ENCODE results near the gene PEX26. TPM values are rescaled to one million over a fixed set of nuclear protein-coding genes. Genes with fewer than 3 reads are reported as not detected.

PEX26 gene
- total and polyA plus RNA-seq, 9 of the 15 experiments (the other 6 are each of a cell fraction or from before 2014, with no cell fraction given) = 0.35 to 39.6 (median 17.4) TPM

- no TSS peak for BruUV-seq (replicated peaks)
- no peak overlapping the region for H2AFZ ChIP-seq (ENCODE audit: low read depth, low read length)
- H3K79me2 ChIP-seq (ENCODE audit: control insufficient read depth, insufficient read depth, low read length) = no peaks in the 10 kb centered on the region
- H3K4me1 ChIP-seq (replicated peaks in 1 of 2; ENCODE audit: control insufficient read depth in 2 of 2, insufficient read depth in 2 of 2, low read length in 2 of 2) = peaks cover 4 to 5% of the 10 kb centered on the region in 2 experiments; a peak in 2 of 5 replicates
- intact Hi-C loops (cut with micrococcal nuclease) (loop anchor here (10.0 kb wide), 1 partner anchor 294 kb away; the partner anchor contains the start of gene BID), in situ Hi-C loops (cut with MboI) (loop anchor here (5.0 kb wide), 1 partner anchor 327 kb away; no protein-coding TSS in a partner anchor)
- H3K4me3 ChIP-seq = no peak overlapping the region
- no peaks in the 10 kb centered on the region for H3K9me1 ChIP-seq (ENCODE audit: control insufficient read depth, insufficient read depth, low read length)
- ATAC-seq = no peak
- H3K9ac ChIP-seq (ENCODE audit: insufficient read depth in 1 of 2, low read depth in 2 of 2, low read length in 2 of 2) = no peak overlapping the region
- no peaks in the 10 kb centered on the region for H3K9me3 ChIP-seq (replicated peaks; ENCODE audit: control insufficient read depth, insufficient read depth, low read depth, low read length)
- ChIA-PET POLR2A (interaction anchor here (0.6 to 2.0 kb wide), 2 partner anchors 11 to 12 kb away, joined by 3 to 11 read pairs; no protein-coding TSS in a partner anchor), CTCF (ENCODE audit: low intra/inter-chr PET ratio) (no interaction called here)
- H4K20me1 ChIP-seq (replicated peaks; ENCODE audit: control insufficient read depth, insufficient read depth, low read length) = peaks cover 10% of the 10 kb centered on the region; the same call in 1 of the 2 replicates
- no peaks in the 10 kb centered on the region for H3K36me3 ChIP-seq (ENCODE audit: control insufficient read depth, insufficient read depth, low read length)
- FAIRE-seq = no peak
- H3K27me3 ChIP-seq (ENCODE audit: control insufficient read depth in 2 of 2, insufficient read depth in 2 of 2, low read length in 2 of 2) = peaks cover 48 to 56% of the 10 kb centered on the region in 2 experiments
- H3K4me2 ChIP-seq (ENCODE audit: insufficient read depth, low read length) = no peak overlapping the region
- no peak overlapping the region for H3K27ac ChIP-seq (ENCODE audit: extremely low read depth, low read depth, low read length)
- DNase-seq (ENCODE audit: extremely low read depth in 1 of 4, low spot score in 3 of 4) = no peak
- WGBS (ENCODE audit: insufficient coverage, low coverage, missing lambda C conversion rate) = 7% methylated on average over 2 of the region's 2 CpGs
- TF ChIP-seq ZNF583 (CRISPR knock-in tag; IDR thresholded peaks at IDR 0.05) (no peak), E2F8 (IDR thresholded peaks at IDR 0.05; ENCODE audit: low read depth, partially characterized antibody) (no peak), EHMT2 (IDR thresholded peaks at IDR 0.05) (no peak), ZNF282 (CRISPR knock-in tag; IDR thresholded peaks at IDR 0.05) (no peak), SNIP1 (IDR thresholded peaks at IDR 0.05; ENCODE audit: low read depth) (no peak), PPARD (CRISPR knock-in tag; IDR thresholded peaks at IDR 0.05) (no peak), SRSF3 (IDR thresholded peaks at IDR 0.05; ENCODE audit: insufficient read depth, low read length) (no peak), CHAMP1 (IDR thresholded peaks at IDR 0.05) (no peak), ZFP30 (CRISPR knock-in tag; IDR thresholded peaks at IDR 0.05; ENCODE audit: borderline replicate concordance) (no peak), SMARCE1 (IDR thresholded peaks at IDR 0.05) (no peak), HDAC6 (IDR thresholded peaks at IDR 0.05; ENCODE audit: low read depth, low read length) (no peak), EWSR1 (IDR thresholded peaks at IDR 0.05; ENCODE audit: borderline replicate concordance, low read depth, partially characterized antibody) (no peak), BCOR (IDR thresholded peaks at IDR 0.05) (no peak), TARDBP (IDR thresholded peaks at IDR 0.05) (no peak)
- TF ChIP-seq, protein P1, sequence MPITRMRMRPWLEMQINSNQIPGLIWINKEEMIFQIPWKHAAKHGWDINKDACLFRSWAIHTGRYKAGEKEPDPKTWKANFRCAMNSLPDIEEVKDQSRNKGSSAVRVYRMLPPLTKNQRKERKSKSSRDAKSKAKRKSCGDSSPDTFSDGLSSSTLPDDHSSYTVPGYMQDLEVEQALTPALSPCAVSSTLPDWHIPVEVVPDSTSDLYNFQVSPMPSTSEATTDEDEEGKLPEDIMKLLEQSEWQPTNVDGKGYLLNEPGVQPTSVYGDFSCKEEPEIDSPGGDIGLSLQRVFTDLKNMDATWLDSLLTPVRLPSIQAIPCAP (CRISPR knock-in tag; IDR thresholded peaks at IDR 0.05; ENCODE audit: borderline replicate concordance) = no peak
These were observed 8.7 kb upstream of the PEX26 start for GRCh38 chr22:18069041-18069440.
